HUES6 (cell line): ENCODE results near the gene DNAJC24.

ENCODE experiments used
- H3K27ac ChIP-seq: 2 replicates; pipeline ENCODE4 v1.7.0; 2013; ENCODE audit warnings: low read depth, mild to moderate bottlenecking, low read length, inconsistent platforms
- H3K27me3 ChIP-seq: 2 replicates; pipeline ENCODE4 v1.6.1; 2013; ENCODE audit warnings: low read length; ENCODE audit not compliant: control insufficient read depth, insufficient read depth
- H3K36me3 ChIP-seq: 2 replicates; pipeline ENCODE4 v1.6.1; 2013; ENCODE audit warnings: low read length; ENCODE audit not compliant: control insufficient read depth, insufficient read depth
- H3K4me1 ChIP-seq: 2 replicates; pipeline ENCODE4 v1.6.1; 2013; ENCODE audit warnings: low read length; ENCODE audit not compliant: control insufficient read depth, insufficient read depth
- H3K4me3 ChIP-seq: 2 replicates; pipeline ENCODE4 v1.5.1; 2013; ENCODE audit warnings: low read depth, low read length
- H3K9ac ChIP-seq: one replicate; pipeline ENCODE4 v1.6.1; 2013; ENCODE audit warnings: mild to moderate bottlenecking, low read length
- H3K9me3 ChIP-seq: 2 replicates; pipeline ENCODE4 v1.6.1; 2013; ENCODE audit warnings: low read depth, low read length; ENCODE audit not compliant: control insufficient read depth, insufficient read depth

DNAJC24 gene

DNA sequence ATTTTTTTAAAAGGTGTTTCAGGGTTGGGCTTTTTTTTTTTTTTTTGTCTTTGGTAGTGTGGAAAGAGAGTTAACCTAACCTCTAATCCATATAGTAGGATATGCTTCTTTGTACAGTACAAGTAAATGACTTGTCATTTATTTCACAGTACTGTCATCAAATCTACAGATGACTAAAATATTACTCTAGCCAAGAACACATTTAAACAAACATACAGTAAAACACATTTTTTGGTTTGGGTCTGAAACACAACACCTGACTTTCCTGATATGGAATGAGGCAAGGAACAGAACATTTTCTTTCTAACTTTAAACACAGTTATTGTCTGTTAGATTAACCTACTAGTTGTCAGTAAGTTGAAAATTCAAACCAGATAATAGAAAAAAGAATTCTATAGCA, 71.6 kb downstream of the DNAJC24 start:
- Histone ChIP-seq H3K4me3 (no peak overlapping the region), H3K9me3 (no peaks in the 10 kb centered on the region), H3K27me3 (no peaks in the 10 kb centered on the region), H3K27ac (no peak overlapping the region), H3K9ac (no peak overlapping the region), H3K4me1 (peaks cover 5% of the 10 kb centered on the region; the same call in 1 of the 2 replicates), H3K36me3 (no peaks in the 10 kb centered on the region)

DNA sequence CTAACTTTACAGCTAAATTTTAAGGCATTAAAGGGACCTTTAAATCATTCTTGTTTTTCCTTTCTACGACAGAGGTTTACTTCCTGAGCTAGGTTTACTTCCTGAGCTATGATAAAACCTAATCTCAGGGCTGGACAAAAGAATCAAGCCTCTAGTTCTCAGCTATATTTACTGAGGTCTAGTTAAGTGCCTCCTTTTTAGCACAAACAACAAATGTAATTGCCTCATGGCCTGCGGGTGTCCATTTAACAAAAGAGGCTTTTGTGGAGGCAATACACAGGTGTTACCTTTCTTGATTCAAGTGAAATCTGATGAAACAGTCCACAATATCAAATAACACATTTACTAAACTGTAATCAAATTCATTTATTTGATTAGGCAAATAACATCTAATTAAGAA, 72.4 kb downstream of the DNAJC24 start:
- Histone ChIP-seq H3K27me3 (no peaks in the 10 kb centered on the region), H3K27ac (peak overlapping the region; percentile 42; the same call in 1 of the 2 replicates), H3K36me3 (no peaks in the 10 kb centered on the region), H3K4me1 (peaks cover 5% of the 10 kb centered on the region; the same call in 1 of the 2 replicates), H3K4me3 (no peak overlapping the region), H3K9ac (no peak overlapping the region), H3K9me3 (no peaks in the 10 kb centered on the region)

DNA sequence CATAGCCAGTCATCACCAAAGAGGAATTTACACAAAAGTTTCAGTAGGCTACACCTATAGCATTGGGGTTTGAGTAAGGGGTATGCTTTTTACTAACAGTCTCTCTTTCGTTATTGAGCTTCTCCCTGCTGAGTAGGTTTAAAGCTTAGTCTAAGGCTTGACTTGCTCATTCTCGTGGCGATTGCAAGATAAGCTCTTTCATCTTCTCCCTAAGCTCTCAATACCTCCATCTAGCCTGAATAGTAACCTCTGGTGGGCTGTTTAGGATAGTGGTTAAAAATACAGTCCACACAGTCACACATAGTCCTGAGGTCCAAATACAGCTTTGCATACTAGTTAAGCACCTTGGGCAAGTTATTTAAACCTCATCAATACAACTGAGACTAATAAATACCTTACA, 74.1 kb downstream of the DNAJC24 start:
- no peak overlapping the region for H3K9ac ChIP-seq
- no peak overlapping the region for H3K27ac ChIP-seq
- no peaks in the 10 kb centered on the region for H3K27me3 ChIP-seq
- H3K9me3 ChIP-seq, result no peaks in the 10 kb centered on the region
- no peaks in the 10 kb centered on the region; the same call in 1 of the 2 replicates for H3K36me3 ChIP-seq
- H3K4me3 ChIP-seq, result no peak overlapping the region
- H3K4me1 ChIP-seq, result peaks cover 5% of the 10 kb centered on the region; the same call in 1 of the 2 replicates

DNA sequence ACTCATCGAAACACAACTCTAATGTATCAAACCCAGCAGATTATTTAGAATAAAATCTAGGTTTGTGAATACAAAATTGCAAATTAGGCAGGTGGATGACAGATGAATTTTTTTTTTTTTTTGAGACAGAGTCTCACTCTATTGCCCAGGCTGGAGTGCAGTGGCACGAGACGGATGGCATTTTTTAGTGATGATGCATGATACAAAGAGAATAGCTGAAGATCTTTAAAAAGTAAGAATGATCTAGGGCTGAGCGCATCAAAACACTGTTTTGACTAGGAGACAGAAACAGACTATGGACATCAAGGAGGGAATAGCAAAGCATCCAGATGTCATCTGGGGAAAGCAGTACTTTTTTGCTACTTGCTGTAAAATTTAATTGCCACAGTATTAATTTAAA, 76.0 kb downstream of the DNAJC24 start:
- H3K27ac ChIP-seq, result no peak overlapping the region

DNA sequence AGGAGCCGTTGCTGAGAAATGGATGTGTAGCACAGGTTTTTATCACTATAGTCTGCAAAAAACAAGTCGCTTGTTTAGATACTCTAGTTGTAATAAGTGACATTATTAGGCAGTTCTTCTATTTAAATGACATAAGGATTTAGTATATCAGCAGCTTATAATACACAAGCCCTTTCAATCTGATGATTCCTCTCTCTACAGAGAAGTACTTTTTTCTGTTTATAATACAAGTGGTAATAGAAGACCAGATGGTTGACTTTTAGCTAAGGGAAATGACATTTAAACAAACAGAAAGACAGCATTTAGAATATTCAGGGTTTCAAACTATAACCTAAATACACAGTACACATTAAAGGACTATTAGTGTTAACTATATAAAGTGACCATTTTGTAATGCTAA, 79.4 kb downstream of the DNAJC24 start:
- no peaks in the 10 kb centered on the region; the same call in 1 of the 2 replicates for H3K36me3 ChIP-seq
- H3K9me3 ChIP-seq, result no peaks in the 10 kb centered on the region
- no peaks in the 10 kb centered on the region for H3K27me3 ChIP-seq
- no peak overlapping the region for H3K27ac ChIP-seq
- H3K9ac ChIP-seq, result no peak overlapping the region
- no peak overlapping the region for H3K4me3 ChIP-seq
- no peaks in the 10 kb centered on the region for H3K4me1 ChIP-seq

More for the DNA sequence above, 76.0 kb downstream of the DNAJC24 start:
- Histone ChIP-seq H3K27me3 (no peaks in the 10 kb centered on the region), H3K4me3 (no peak overlapping the region), H3K4me1 (peaks cover 5% of the 10 kb centered on the region; the same call in 1 of the 2 replicates), H3K36me3 (no peaks in the 10 kb centered on the region; the same call in 1 of the 2 replicates), H3K9ac (no peak overlapping the region), H3K9me3 (no peaks in the 10 kb centered on the region)

DNA sequence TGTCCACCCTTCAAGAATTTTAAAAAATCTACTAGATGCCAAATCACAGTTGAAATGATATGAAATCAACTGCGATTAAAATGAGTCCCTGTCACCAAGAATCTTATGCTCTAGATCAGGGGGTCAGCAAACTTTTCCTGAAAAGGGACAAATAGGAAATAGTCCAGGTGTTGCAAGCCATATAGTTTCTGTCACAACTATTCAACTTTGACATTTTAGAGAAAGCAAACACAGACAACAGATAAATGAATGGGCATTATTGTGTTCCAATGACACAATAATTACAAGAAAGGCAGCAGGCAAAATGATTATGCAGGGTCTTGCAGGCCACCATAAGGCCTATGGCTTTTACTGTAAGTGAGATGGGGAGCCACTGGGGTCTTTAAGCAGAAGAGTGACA, 81.2 kb downstream of the DNAJC24 start:
- no peaks in the 10 kb centered on the region for H3K4me1 ChIP-seq
- no peaks in the 10 kb centered on the region for H3K9me3 ChIP-seq
- no peaks in the 10 kb centered on the region for H3K27me3 ChIP-seq
- H3K9ac ChIP-seq, result no peak overlapping the region
- H3K36me3 ChIP-seq, result no peaks in the 10 kb centered on the region; the same call in 1 of the 2 replicates
- H3K4me3 ChIP-seq, result no peak overlapping the region
- no peak overlapping the region for H3K27ac ChIP-seq

DNA sequence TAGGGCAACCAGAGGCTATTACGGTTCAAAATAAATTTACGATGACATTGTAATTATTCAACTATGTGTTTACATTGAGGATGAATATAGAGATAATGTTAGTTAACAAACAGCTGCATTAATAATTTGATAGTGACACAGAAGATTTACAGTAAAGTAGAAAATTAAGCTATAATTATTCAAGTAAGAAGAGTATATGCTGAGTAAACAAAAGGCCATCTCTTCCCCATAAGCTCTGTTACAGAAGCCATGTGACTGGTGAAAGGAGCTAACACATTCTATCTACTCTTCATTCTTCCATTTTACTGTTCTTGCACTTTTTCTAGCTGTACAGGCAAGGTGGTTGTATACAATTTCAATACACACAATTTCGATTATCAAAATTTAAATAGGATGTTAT, 85.5 kb downstream of the DNAJC24 start:
- Histone ChIP-seq H3K27me3 (no peaks in the 10 kb centered on the region), H3K36me3 (no peaks in the 10 kb centered on the region), H3K4me1 (no peaks in the 10 kb centered on the region), H3K27ac (no peak overlapping the region), H3K4me3 (no peak overlapping the region), H3K9me3 (no peaks in the 10 kb centered on the region), H3K9ac (no peak overlapping the region)

DNA sequence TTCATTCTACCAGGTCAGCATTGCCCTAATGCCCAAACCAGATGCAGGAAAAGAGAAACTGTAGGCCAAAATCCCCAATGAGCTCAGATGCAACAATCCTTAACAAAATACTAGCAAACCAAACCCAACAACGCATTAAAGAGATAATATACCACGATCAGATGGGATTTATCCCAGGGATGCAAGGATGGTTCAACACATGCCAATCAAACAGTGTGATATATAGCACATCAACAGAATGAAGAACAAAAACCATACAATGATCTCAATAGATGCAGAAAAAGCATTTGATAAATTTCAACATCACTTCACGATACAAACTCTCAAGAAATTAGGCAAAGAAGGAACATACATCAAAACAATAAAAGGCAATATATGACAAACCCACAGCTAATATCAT, 94.8 kb downstream of the DNAJC24 start:
- Histone ChIP-seq H3K36me3 (no peaks in the 10 kb centered on the region; the same call in 1 of the 2 replicates), H3K27me3 (no peaks in the 10 kb centered on the region), H3K9me3 (peaks cover 4% of the 10 kb centered on the region; the same call in 1 of the 2 replicates), H3K27ac (no peak overlapping the region), H3K9ac (no peak overlapping the region), H3K4me3 (no peak overlapping the region), H3K4me1 (no peaks in the 10 kb centered on the region)

DNA sequence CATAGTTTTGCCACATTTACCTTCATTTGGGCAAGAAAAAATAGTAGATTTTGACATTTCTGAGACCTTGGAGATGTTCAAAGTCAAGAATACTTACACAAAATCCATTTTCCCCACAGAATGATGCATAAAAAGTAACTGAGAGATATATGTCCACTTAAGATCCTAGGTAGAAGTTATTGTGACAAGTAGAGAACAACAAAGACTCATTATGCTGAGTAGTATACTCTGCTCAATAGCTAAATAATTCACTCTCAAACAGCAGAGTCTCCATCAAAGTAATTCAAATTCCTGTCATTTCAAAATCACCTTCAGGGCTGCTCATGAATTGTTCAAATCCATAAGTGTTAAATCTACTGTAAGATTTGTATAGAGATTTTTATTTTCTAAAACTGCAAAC, 104.4 kb downstream of the DNAJC24 start:
- Histone ChIP-seq H3K27ac (no peak overlapping the region), H3K9ac (no peak overlapping the region), H3K36me3 (no peaks in the 10 kb centered on the region), H3K4me1 (no peaks in the 10 kb centered on the region), H3K27me3 (no peaks in the 10 kb centered on the region), H3K4me3 (no peak overlapping the region), H3K9me3 (no peaks in the 10 kb centered on the region)

DNA sequence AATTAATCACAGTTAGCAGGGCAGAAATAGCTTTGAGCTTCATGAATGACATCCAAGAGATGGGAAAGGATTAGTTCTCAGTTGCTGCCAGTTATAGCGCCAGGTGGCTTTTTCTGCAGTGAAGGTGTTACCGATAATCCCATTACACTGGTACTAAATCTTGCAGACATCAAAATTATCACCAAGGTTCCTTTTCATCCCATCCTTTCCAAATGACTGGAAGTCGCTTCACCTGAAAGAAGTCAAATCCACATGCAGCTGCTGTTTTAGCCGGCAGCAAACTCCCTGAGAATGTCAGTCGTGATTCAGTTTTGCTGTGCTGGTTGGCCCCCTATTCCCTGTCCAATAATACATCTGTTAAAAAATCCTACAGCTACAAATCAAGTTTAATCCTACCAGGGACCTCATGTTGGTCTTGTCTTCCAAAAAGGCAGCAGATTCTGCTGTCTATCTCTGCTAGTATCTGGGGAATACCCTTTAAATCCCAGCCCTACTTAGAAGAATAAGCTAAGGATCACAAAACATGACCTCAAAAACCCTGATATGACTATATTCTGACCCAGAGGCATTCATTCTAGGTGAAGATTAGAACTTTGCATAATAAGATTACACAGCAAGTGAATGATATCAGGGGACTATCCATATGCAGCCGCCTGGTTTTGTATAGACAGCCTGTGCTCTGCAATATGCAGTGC, 108.0 kb downstream of the DNAJC24 start:
- Histone ChIP-seq H3K9ac (no peak overlapping the region), H3K9me3 (no peaks in the 10 kb centered on the region), H3K4me1 (no peaks in the 10 kb centered on the region), H3K36me3 (no peaks in the 10 kb centered on the region), H3K27me3 (no peaks in the 10 kb centered on the region), H3K27ac (no peak overlapping the region), H3K4me3 (no peak overlapping the region)

DNA sequence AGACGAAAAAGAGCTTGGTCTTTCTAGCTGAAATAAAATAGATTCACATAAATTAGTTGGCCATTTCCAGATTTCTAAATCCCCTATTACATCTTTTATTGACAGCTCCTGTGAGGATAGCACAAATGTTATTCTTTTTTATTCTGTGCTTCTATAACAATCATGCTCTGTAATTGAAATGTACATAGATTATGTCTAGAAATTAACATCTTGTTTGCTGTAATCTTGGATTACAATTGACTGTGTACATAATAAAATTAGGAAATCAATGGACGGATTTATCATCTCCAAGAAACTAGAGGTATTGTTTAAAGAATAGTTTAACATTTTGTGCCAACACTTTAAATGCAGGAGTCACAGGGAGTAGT, 108.5 kb downstream of the DNAJC24 start:
- Histone ChIP-seq H3K27me3 (no peaks in the 10 kb centered on the region), H3K4me3 (no peak overlapping the region), H3K27ac (no peak overlapping the region), H3K36me3 (no peaks in the 10 kb centered on the region), H3K4me1 (no peaks in the 10 kb centered on the region), H3K9ac (no peak overlapping the region), H3K9me3 (no peaks in the 10 kb centered on the region)
